Stimulated activated CD4-positive, alpha-beta T cell treated with anti-CD3 and anti-CD28 coated beads, Interleukin-15, amount 100 ng/mL, for 1 hour (primary cell): ENCODE measurements around the gene MAML3.

ENCODE experiments used
- DNase-seq, 2 donors: peaks; one replicate each; pipeline ENCODE4 v3.0.0-alpha.2; 2020; ENCODE audit warnings: low read depth in 1 of 2, low spot score in 1 of 2

MAML3 gene

GRCh38 chr4:140047786-140048185, 106.2 kb downstream of the MAML3 start:
- no peak for DNase-seq

- no peak for DNase-seq
These were observed 106.9 kb downstream of the MAML3 start for GRCh38 chr4:140047017-140047640.

DNA sequence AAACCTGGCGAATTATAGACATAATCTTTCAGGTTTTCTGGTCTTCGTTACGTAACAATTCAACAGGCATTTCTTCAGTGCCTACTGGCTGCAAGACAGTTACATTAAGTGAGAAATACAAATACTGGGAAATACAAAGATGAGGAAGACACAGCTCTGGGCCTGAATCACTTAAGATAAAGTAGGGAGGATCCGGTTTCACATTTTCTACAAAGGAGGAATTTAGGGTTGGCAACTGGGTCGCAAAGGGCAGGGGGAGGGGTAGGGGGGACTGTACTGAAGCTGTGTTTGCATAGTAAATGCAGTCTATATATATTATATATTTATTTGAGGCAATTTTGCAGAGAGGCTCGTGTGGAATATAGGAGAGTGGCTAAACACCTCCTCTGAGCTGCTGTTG, 107.4 kb downstream of the MAML3 start:
- DNase-seq, result no peak

- no peak for DNase-seq
These were observed 108.0 kb downstream of the MAML3 start for GRCh38 chr4:140046016-140046415.

DNA sequence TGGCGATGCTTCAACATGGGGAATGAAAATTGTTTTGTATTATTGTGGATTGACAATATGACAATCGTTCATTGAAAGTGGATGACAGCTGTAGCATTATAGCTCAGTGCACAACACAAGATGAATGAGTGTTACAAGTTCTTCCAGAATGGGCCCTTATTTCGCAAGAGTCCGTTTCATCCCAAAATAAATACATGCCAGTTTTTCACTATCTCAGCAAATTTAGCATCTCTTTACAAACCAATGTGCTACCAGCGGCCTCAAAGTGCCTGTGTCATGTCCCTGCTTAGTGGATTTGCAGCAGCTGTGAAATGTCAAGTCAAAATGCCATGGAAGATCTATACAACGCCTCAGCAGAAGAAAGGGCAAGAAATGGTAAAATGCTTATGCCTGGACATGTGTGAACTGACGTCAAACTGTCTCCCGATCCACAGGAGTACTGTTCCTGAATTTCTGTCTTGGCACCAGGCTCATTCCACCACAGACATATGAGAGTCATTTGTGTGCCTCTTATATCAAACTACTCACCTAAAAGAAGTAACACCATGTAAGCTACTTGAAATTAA, 109.6 kb downstream of the MAML3 start:
- DNase-seq, result no peak

GRCh38 chr4:140042634-140043033, 111.3 kb downstream of the MAML3 start:
- DNase-seq, result no peak

- no peak for DNase-seq
These were observed 115.9 kb downstream of the MAML3 start for GRCh38 chr4:140038031-140038533.

DNA sequence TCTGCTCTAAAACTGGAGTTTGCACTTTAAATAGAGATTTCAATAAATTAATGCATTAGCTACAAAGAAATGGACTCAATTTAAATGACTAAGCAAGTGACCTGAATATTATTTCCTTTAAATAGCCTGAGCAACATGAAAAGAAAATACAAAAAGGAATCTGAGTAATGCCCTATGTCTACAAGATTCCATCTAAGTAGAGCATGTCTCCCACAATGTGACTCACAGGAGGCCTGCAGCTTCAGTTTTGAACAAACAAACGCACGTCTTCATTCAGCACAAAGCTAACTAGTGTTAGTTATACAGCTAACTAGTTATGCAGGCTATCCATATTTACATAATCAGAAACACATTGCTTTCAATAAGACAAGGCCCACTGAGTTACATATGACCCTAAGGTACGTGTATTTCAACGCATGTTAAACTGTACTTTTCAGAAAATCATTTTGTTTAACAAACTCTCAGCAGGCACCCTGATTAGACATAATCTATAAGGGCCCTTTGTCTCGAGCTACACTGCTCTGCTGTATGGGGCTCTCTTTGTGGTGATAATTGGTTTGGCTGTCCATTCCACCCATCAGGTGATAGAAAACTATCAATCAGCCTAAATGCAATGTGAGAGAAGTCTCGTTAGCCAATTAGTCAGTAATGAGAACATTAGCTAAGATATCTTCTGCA, 116.5 kb downstream of the MAML3 start:
- DNase-seq, result no peak

GRCh38 chr4:140031706-140032105, 122.3 kb downstream of the MAML3 start:
- no peak for DNase-seq

DNA sequence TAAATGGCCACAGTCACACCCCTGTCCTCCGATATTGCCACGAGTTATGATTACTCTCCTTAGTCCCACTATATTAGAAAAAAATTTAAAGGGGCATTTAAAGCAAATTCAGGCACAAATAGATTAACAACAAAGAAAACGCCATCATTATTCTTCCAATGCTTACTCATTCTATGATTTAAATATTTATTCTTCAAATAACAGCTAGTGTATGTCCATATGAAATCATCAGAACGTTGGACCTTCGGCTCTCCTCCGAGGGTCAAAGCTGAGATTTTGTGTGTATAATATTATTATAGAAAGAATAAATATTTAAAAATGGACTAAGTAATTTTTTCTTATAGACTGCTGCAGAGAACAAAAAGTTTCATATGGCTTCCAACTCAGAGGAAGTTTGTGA, 122.9 kb downstream of the MAML3 start:
- DNase-seq, result no peak

DNA sequence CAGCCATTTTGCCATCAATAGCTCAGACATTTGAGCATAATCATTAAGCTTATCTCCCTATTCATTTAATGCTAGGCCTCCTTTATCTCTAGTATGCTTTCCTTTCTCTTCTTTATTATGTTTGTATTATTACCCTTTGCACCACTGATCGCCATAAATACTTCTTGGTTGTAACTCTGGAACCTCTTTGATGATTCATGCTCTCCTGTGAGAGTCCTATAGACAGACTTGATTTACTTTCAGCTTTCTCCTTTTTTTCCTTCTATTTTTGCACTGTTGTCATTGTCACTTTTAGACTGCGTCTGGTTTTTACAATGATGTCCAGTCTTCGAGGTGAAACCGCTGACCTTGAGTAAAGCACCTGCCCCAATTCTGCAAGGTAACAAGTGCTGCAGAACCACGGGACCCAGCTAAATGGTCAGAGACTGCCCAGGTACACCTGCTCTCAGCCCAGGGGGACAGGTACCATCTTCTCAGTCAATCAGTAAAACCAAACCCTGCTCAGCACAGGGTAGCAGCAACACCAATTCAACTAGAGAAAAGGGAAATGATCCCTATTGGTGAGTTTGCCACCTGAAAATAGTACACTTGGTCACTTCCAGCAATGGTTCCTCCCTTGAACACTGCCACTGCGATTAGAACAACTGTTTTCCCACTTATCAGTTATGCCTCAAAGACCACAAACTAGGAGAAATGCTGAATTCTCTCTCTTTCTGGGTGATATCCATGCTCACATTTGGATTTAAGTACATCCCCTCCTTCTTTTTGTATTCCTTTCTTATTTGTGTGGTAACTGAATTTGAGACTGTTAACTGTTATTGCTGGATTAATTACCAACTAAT, 125.1 kb downstream of the MAML3 start:
- no peak for DNase-seq

DNA sequence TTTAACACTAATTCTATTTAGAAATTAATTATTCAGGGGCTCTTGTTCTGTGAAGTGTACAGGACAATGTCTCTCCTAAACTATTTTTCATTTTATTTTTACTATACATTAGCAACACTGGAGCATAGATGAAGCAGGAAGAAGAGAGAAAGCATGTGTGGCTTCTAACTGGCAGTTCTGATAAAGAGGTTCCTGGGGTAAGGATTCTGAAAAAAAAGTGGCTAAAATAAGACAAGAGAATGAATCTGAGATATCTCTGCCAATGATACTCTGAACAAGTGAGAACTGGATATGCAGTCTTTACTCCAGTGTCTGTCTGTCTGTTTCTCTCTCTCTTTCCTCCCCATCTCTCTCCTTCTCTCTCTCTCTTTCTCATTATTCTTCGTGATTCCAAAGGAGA, 125.9 kb downstream of the MAML3 start:
- no peak for DNase-seq

GRCh38 chr4:140027101-140027500, 126.9 kb downstream of the MAML3 start:
- no peak for DNase-seq

DNA sequence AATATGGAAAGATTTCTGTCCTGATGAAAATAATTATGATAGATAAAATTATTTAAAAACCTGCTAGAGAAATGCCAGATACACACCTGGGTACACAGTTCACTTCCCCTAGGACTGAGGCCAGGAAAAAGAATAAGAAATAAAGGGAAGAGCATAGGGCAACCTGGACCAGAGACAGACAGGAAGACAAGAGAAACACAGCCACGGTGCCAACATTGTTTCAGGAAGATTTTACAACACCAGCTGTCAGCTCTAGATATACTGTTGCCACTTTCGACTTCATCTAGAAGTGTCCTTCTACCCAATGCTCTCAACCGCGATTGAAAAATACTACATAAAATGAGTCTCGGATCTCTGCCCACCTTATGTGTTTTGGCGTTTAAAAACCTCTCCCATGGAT, 128.5 kb downstream of the MAML3 start:
- no peak for DNase-seq

- DNase-seq, result no peak
These were observed 133.3 kb downstream of the MAML3 start for GRCh38 chr4:140020457-140021361.

- DNase-seq, result no peak
These were observed 134.2 kb downstream of the MAML3 start for GRCh38 chr4:140019619-140020347.

GRCh38 chr4:140018931-140019618, 134.9 kb downstream of the MAML3 start:
- no peak for DNase-seq

DNA sequence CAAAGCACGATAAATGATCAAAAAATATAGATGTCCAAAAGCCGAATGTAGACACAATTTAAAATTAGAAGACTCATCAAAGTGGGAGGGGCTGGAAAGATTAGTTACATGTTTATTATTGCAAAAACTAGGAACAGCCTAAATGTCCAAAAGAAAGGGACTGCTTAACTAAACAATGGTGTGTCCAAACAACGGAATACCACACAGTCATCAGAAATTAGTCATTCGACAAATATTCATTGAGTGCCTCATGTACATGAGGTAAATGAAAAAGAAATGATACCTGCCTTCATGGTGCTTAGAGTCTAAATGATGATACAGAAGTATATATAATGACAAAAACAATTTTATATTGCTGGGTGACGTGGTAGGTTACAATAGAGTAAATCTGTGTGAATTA, 139.7 kb downstream of the MAML3 start:
- DNase-seq, result no peak
